Astrocyte (in vitro differentiated cells and primary cell): ENCODE results near the gene GPATCH2L. TPM values are rescaled to one million over a fixed set of nuclear protein-coding genes. Genes with fewer than 3 reads are reported as not detected.

Source experiments
- DNase-seq: peaks from one replicate; pipeline ENCODE4 v3.0.0-alpha.2; 2010; ENCODE audit warnings: low read depth
- FAIRE-seq: peaks from 2 replicates; lab custom pipeline; 2011; peaks lifted over from hg19 to GRCh38; lab: Jason Lieb, UNC
- H2AFZ ChIP-seq: 2 replicates; pipeline ENCODE4 v1.6.0; 2012; ENCODE audit warnings: low read depth, low read length, inconsistent platforms
- H3K27ac ChIP-seq: 2 replicates; pipeline ENCODE4 v1.5.1; 2011; ENCODE audit warnings: low read depth, low read length, inconsistent platforms
- H3K27me3 ChIP-seq: 2 replicates; pipeline ENCODE4 v1.6.0; 2011; ENCODE audit warnings: low read length, inconsistent platforms; ENCODE audit not compliant: insufficient read depth
- H3K36me3 ChIP-seq: 2 replicates; pipeline ENCODE4 v1.5.1; 2011; ENCODE audit warnings: low read length, inconsistent platforms; ENCODE audit not compliant: insufficient read depth
- H3K4me1 ChIP-seq: 2 replicates; pipeline ENCODE4 v1.5.1; 2011; ENCODE audit warnings: low read length, inconsistent platforms; ENCODE audit not compliant: insufficient read depth
- H3K4me2 ChIP-seq: 2 replicates; pipeline ENCODE4 v1.6.0; 2012; ENCODE audit warnings: low read length, inconsistent platforms
- H3K4me3 ChIP-seq: 2 replicates; pipeline ENCODE4 v1.5.1; 2011; ENCODE audit warnings: low read depth, mild to moderate bottlenecking, low read length, inconsistent platforms; ENCODE audit not compliant: insufficient read depth
- H3K79me2 ChIP-seq: 2 replicates; pipeline ENCODE4 v1.6.0; 2012; ENCODE audit warnings: mild to moderate bottlenecking, low read length, inconsistent platforms; ENCODE audit not compliant: insufficient read depth
- H3K9ac ChIP-seq: 2 replicates; pipeline ENCODE4 v1.6.0; 2012; ENCODE audit warnings: mild to moderate bottlenecking, low read length, inconsistent platforms
- H3K9me3 ChIP-seq: 2 replicates; pipeline ENCODE4 v1.5.1; 2012; ENCODE audit warnings: low read depth, mild to moderate bottlenecking, low read length, inconsistent platforms; ENCODE audit not compliant: insufficient read depth
- H4K20me1 ChIP-seq: 2 replicates; pipeline ENCODE4 v1.6.0; 2012; ENCODE audit warnings: low read length, inconsistent platforms; ENCODE audit not compliant: insufficient read depth
- H3K27ac Mint-ChIP-seq: one replicate; pipeline ENCODE4 v1.8.0; 2021; ENCODE audit warnings: mild to moderate bottlenecking, mixed read lengths; ENCODE audit not compliant: unreplicated experiment
- H3K27me3 Mint-ChIP-seq: one replicate; pipeline ENCODE4 v1.8.0; 2021; ENCODE audit warnings: low read depth, mixed read lengths; ENCODE audit not compliant: unreplicated experiment
- H3K36me3 Mint-ChIP-seq: one replicate; pipeline ENCODE4 v1.8.0; 2021; ENCODE audit warnings: low read depth, mixed read lengths; ENCODE audit not compliant: unreplicated experiment
- H3K4me1 Mint-ChIP-seq: one replicate; pipeline ENCODE4 v1.8.0; 2021; ENCODE audit warnings: low read depth, mixed read lengths; ENCODE audit not compliant: unreplicated experiment
- H3K4me3 Mint-ChIP-seq: one replicate; pipeline ENCODE4 v1.8.0; 2021; ENCODE audit warnings: mild to moderate bottlenecking, moderate library complexity, mixed read lengths; ENCODE audit not compliant: unreplicated experiment
- H3K9me3 Mint-ChIP-seq: one replicate; pipeline ENCODE4 v1.8.0; 2021; ENCODE audit warnings: mild to moderate bottlenecking, mixed read lengths; ENCODE audit not compliant: unreplicated experiment
- EZH2 ChIP-seq: IDR thresholded peaks from 2 replicates; pipeline ENCODE4 v1.6.1; 2012; ENCODE audit warnings: mild to moderate bottlenecking, low read length, inconsistent platforms; ENCODE audit not compliant: insufficient read depth
- total RNA-seq: library from RNA; stranded (reverse); gene quantifications from 2 replicates; pipeline ENCODE4 v1.2.1, GENCODE V29; 2021
- TF ChIP-seq, protein P1 (sequence below): IDR thresholded peaks from 2 replicates; pipeline ENCODE4 v1.5.1; 2011; ENCODE audit warnings: low read depth, mild to moderate bottlenecking, inconsistent platforms, low read length, moderate library complexity; ENCODE audit not compliant: insufficient read depth

The GPATCH2L gene
- total RNA-seq, 1 donor from 2014 or later, result 60.8 TPM

DNA sequence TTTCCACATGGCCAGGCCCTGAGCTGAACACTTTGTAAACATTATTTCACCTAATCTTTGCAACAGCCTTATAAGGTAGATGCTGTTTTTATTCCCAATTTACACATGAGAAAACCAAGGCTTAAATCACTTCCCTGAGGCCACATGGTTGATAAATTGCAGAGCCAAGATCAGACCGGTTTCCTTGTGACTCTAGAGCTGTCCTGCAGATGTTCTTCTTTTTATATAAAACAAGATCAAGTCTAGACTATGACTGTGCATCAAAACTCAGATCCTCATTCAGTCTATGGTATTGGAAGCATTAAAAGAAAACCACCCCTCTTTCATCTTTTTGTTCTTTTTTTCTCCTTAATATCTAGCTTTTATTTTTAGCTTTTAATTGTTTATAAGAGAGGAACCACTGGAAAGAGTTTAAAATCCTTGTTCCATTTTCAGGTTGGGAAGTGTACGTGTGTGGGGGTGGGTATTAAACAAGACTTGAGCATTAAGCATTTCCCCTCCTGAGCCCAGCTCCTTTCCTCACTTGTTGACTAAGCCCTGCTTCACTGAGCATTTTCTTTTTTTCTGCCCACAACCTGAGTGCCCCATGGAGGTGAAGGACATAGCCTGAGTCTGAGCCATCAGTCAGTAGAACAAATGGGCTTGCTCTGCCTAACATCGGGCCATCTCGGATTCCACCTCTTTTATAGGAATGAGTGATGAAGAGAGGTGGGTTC is 45.4 kb downstream of the GPATCH2L start:
- Histone ChIP-seq H3K27ac (no peak overlapping the region), H4K20me1 (peaks cover 8% of the 10 kb centered on the region), H3K27me3 (no peaks in the 10 kb centered on the region), H3K79me2 (no peaks in the 10 kb centered on the region), H3K9ac (no peak overlapping the region), H3K9me3 (no peaks in the 10 kb centered on the region), H3K36me3 (peaks cover 51% of the 10 kb centered on the region), H3K4me1 (peaks cover 15% of the 10 kb centered on the region), H2AFZ (no peak overlapping the region), H3K4me3 (no peak overlapping the region), H3K4me2 (no peak overlapping the region)
- no peak for FAIRE-seq
- H3K4me3 Mint-ChIP-seq, result no peak overlapping the region
- no peaks in the 10 kb centered on the region for H3K9me3 Mint-ChIP-seq
- no peak for TF ChIP-seq EZH2
- TF ChIP-seq, protein P1, sequence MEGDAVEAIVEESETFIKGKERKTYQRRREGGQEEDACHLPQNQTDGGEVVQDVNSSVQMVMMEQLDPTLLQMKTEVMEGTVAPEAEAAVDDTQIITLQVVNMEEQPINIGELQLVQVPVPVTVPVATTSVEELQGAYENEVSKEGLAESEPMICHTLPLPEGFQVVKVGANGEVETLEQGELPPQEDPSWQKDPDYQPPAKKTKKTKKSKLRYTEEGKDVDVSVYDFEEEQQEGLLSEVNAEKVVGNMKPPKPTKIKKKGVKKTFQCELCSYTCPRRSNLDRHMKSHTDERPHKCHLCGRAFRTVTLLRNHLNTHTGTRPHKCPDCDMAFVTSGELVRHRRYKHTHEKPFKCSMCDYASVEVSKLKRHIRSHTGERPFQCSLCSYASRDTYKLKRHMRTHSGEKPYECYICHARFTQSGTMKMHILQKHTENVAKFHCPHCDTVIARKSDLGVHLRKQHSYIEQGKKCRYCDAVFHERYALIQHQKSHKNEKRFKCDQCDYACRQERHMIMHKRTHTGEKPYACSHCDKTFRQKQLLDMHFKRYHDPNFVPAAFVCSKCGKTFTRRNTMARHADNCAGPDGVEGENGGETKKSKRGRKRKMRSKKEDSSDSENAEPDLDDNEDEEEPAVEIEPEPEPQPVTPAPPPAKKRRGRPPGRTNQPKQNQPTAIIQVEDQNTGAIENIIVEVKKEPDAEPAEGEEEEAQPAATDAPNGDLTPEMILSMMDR, result no peak
- H3K27ac Mint-ChIP-seq, result no peak overlapping the region
- no peaks in the 10 kb centered on the region for H3K27me3 Mint-ChIP-seq
- DNase-seq, result no peak
- H3K36me3 Mint-ChIP-seq, result peaks cover 5% of the 10 kb centered on the region
- H3K4me1 Mint-ChIP-seq, result peaks cover 18% of the 10 kb centered on the region

DNA sequence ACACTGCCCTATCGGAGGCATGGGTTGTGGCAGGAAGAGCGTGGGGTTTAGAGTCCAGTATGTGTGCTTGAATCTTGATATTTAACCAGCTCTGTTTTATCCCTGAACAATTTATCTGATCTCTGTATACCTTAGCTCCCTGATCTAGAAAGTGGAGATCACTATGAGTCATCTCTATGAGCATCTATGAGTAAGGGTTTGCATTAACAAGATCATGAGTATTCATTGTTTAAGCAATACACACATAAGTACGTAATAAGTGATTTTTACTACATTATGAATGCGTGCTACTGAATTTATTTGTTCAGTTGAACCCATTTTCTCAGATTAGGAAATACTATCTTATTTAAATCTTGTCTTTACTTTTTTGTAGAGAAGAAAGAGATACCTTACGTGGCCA is 49.4 kb downstream of the GPATCH2L start:
- Mint-ChIP-seq H3K36me3 (peaks cover 10% of the 10 kb centered on the region), H3K27me3 (no peaks in the 10 kb centered on the region), H3K27ac (no peak overlapping the region), H3K4me1 (peaks cover 20% of the 10 kb centered on the region), H3K9me3 (no peaks in the 10 kb centered on the region), H3K4me3 (no peak overlapping the region)
- peak overlapping the region; percentile 88 for H3K27ac ChIP-seq
- H4K20me1 ChIP-seq, result peaks cover 7% of the 10 kb centered on the region
- no peak overlapping the region for H3K4me3 ChIP-seq
- H3K4me2 ChIP-seq, result peak overlapping the region; percentile 26
- H3K36me3 ChIP-seq, result peaks cover 41% of the 10 kb centered on the region
- TF ChIP-seq, protein P1, result no peak
- no peak for TF ChIP-seq EZH2
- peaks cover 6% of the 10 kb centered on the region for H3K79me2 ChIP-seq
- H2AFZ ChIP-seq, result no peak overlapping the region
- H3K9ac ChIP-seq, result peak overlapping the region; percentile 63
- peaks cover 18% of the 10 kb centered on the region for H3K4me1 ChIP-seq
- DNase-seq (peak; percentile 82), FAIRE-seq (no peak)
- no peaks in the 10 kb centered on the region for H3K9me3 ChIP-seq
- no peaks in the 10 kb centered on the region for H3K27me3 ChIP-seq
